Stimulated activated CD4-positive, alpha-beta T cell treated with anti-CD3 and anti-CD28 coated beads, Interleukin-1b, Interleukin-23, amount 100 ng/mL, for 4 hours (primary cell): ENCODE results near the gene ALDH8A1.
A peak's percentile ranks its signal among the peaks of the same experiment; 100 is the strongest.
"Not testable (repeated sequence)": the region's sequence is repeated elsewhere in the genome, so short reads cannot be mapped to it uniquely, and the experiment has no call there.

Source experiments
- DNase-seq, 2 donors: peaks; one replicate each; pipeline ENCODE4 v3.0.0-alpha.2; 2020; ENCODE audit warnings: low read depth in 2 of 2

The ALDH8A1 gene

GRCh38 chr6:134910593-134910935, 39.3 kb downstream of the ALDH8A1 start:
- DNase-seq, result no peak

- no peak for DNase-seq
Observed at GRCh38 chr6:134909701-134910592, 40.0 kb downstream of the ALDH8A1 start.

- DNase-seq, result no peak
Observed at GRCh38 chr6:134908906-134909516, 40.9 kb downstream of the ALDH8A1 start.

GRCh38 chr6:134904731-134905130, 45.2 kb downstream of the ALDH8A1 start:
- not testable (repeated sequence) for DNase-seq

- DNase-seq, result no peak
Observed at GRCh38 chr6:134903448-134903847, 46.5 kb downstream of the ALDH8A1 start.

- no peak for DNase-seq
Observed at GRCh38 chr6:134902936-134903335, 47.0 kb downstream of the ALDH8A1 start.

- no peak for DNase-seq
Observed at GRCh38 chr6:134902074-134902861, 47.6 kb downstream of the ALDH8A1 start.

GRCh38 chr6:134898575-134898974, 51.3 kb downstream of the ALDH8A1 start:
- no peak for DNase-seq

- DNase-seq, result not testable (repeated sequence)
Observed at GRCh38 chr6:134898166-134898565, 51.7 kb downstream of the ALDH8A1 start.

GRCh38 chr6:134896910-134897309, 53.0 kb downstream of the ALDH8A1 start:
- DNase-seq, result no peak

- no peak for DNase-seq
Observed at GRCh38 chr6:134894800-134895199, 55.1 kb downstream of the ALDH8A1 start.

- DNase-seq, result no peak
Observed at GRCh38 chr6:134892362-134892761, 57.5 kb downstream of the ALDH8A1 start.

- DNase-seq, result no peak
Observed at GRCh38 chr6:134891633-134892032, 58.3 kb downstream of the ALDH8A1 start.

- DNase-seq, result no peak
Observed at GRCh38 chr6:134888316-134888715, 61.6 kb downstream of the ALDH8A1 start.

- no peak for DNase-seq
Observed at GRCh38 chr6:134884752-134885151, 65.1 kb downstream of the ALDH8A1 start.

GRCh38 chr6:134883314-134883713, 66.6 kb downstream of the ALDH8A1 start:
- no peak for DNase-seq

GRCh38 chr6:134882426-134883038, 67.4 kb downstream of the ALDH8A1 start:
- DNase-seq, result peak in 1 of 2 donors; percentile 49

- DNase-seq, result no peak
Observed at GRCh38 chr6:134880487-134881190, 69.3 kb downstream of the ALDH8A1 start.

GRCh38 chr6:134878136-134878535, 71.8 kb downstream of the ALDH8A1 start:
- DNase-seq, result no peak

GRCh38 chr6:134875367-134875766, 74.5 kb downstream of the ALDH8A1 start:
- no peak for DNase-seq
